Tibial nerve (tissue), 4 donors: ENCODE results near the gene CDK5RAP3. TPM values are rescaled to one million over a fixed set of nuclear protein-coding genes. Genes with fewer than 3 reads are reported as not detected.

ENCODE experiments used
- DNase-seq, 2 donors: peaks; one replicate each; pipeline ENCODE4 v3.0.0-alpha.2; 2019; ENCODE audit warnings: low spot score in 2 of 2
- H3K27ac ChIP-seq, 4 donors: fragments of 200-600 bp; sonication (generic) in 3 of 4; one replicate each; pipeline ENCODE4 v1.5.1; 2017 to 2019; ENCODE audit warnings: mild to moderate bottlenecking in 1 of 4
- H3K27me3 ChIP-seq, 2 donors: fragments of 200-600 bp; sonication (generic) in 1 of 2; one replicate each; pipeline versions ENCODE4 v1.5.1 to v1.6.0; 2017 to 2019
- H3K36me3 ChIP-seq, 3 donors: fragments of 200-600 bp; sonication (generic); one replicate each; pipeline ENCODE4 v1.5.1; 2018 to 2019
- H3K4me1 ChIP-seq, 4 donors: fragments of 200-600 bp; sonication (generic) in 3 of 4; one replicate each; pipeline ENCODE4 v1.5.1; 2017 to 2019
- H3K4me3 ChIP-seq, 4 donors: fragments of 200-600 bp; sonication (generic) in 3 of 4; one replicate each; pipeline ENCODE4 v1.5.1; 2017 to 2019; ENCODE audit warnings: mild to moderate bottlenecking in 1 of 4, moderate library complexity in 1 of 4
- H3K9me3 ChIP-seq, 4 donors: fragments of 200-600 bp; sonication (generic) in 3 of 4; one replicate each; pipeline ENCODE4 v1.5.1; 2017 to 2019
- CTCF ChIP-seq, 5 experiments: fragments of 200-600 bp in 3 of 5; fragments of 450-650 bp in 2 of 5; sonication (generic) in 3 of 5; IDR thresholded peaks; one replicate each; pipeline ENCODE4 v1.5.1; 2016 to 2019; ENCODE audit warnings: antibody characterized with exemption in 5 of 5, mild to moderate bottlenecking in 3 of 5, moderate library complexity in 2 of 5
- EP300 ChIP-seq, 2 donors: sonication (generic); formaldehyde crosslinking; IDR thresholded peaks; one replicate each; pipeline ENCODE4 v1.6.1; 2017; ENCODE audit warnings: antibody characterized with exemption in 2 of 2, mild to moderate bottlenecking in 1 of 2
- POLR2A ChIP-seq, 2 donors: fragments of 450-650 bp; IDR thresholded peaks; one replicate each; pipeline ENCODE4 v1.6.1; 2017; ENCODE audit warnings: antibody characterized with exemption in 2 of 2, mild to moderate bottlenecking in 2 of 2, moderate library complexity in 2 of 2
- WGBS, 2 donors: methylation state at CpG; one replicate each; pipeline ENCODE4 v1.1.5; 2018; 5-methylcytosine and 5-hydroxymethylcytosine counted together
- total RNA-seq, 4 donors: library from RNA; depleted of rRNA; stranded (reverse); fragments of >200 nt; gene quantifications; one replicate each; pipeline ENCODE4 v1.1.0, GENCODE V29; 2016

The CDK5RAP3 gene
- total RNA-seq, 4 donors from 2014 or later = 163 to 310 (median 200) TPM

GRCh38 chr17:48025904-48026501 lies 55.1 kb downstream of the CDK5RAP3 start:
- Histone ChIP-seq H3K36me3 (no peaks in the 10 kb centered on the region), H3K27me3 (no peaks in the 10 kb centered on the region), H3K4me3 (peak overlapping the region; percentile 22 to 57 (median 43)), H3K4me1 (peaks cover 7 to 54% (median 34%) of the 10 kb centered on the region in 4 donors), H3K9me3 (no peaks in the 10 kb centered on the region), H3K27ac (peak overlapping the region; percentile 66 to 93 (median 80))
- DNase-seq = no peak
- TF ChIP-seq EP300 (IDR thresholded peaks at IDR 0.05) (no peak), POLR2A (IDR thresholded peaks at IDR 0.05) (no peak), CTCF (IDR thresholded peaks at IDR 0.05) (no peak)
- 15 to 33% methylated on average over 8 of the region's 8 CpGs for WGBS, 2 donors

- H3K4me3 ChIP-seq = no peak overlapping the region
- H3K4me1 ChIP-seq = peaks cover 7 to 54% (median 34%) of the 10 kb centered on the region in 4 donors
- no peaks in the 10 kb centered on the region for H3K27me3 ChIP-seq
Observed at GRCh38 chr17:48026502-48027321, 55.8 kb downstream of the CDK5RAP3 start.

GRCh38 chr17:48027322-48027981 lies 56.5 kb downstream of the CDK5RAP3 start:
- peaks cover 0 to 6% (median 0%) of the 10 kb centered on the region in 3 donors for H3K36me3 ChIP-seq
- peaks cover 7 to 54% (median 34%) of the 10 kb centered on the region in 4 donors for H3K4me1 ChIP-seq
- H3K27me3 ChIP-seq = no peaks in the 10 kb centered on the region
- no peak overlapping the region for H3K4me3 ChIP-seq
- peak overlapping the region in 3 of 4 donors; percentile 66 to 93 (median 81) for H3K27ac ChIP-seq
- TF ChIP-seq CTCF (IDR thresholded peaks at IDR 0.05) = no peak
- no peak for TF ChIP-seq POLR2A (IDR thresholded peaks at IDR 0.05)
- no peak for TF ChIP-seq EP300 (IDR thresholded peaks at IDR 0.05)
- no peak for DNase-seq
- H3K9me3 ChIP-seq = no peaks in the 10 kb centered on the region
- WGBS, 2 donors = 72 to 77% methylated on average over 12 of the region's 12 CpGs

More at GRCh38 chr17:48026502-48027321, 55.8 kb downstream of the CDK5RAP3 start:
- peak; percentile 86 to 96 (median 94) for TF ChIP-seq CTCF (IDR thresholded peaks at IDR 0.05)
- peak in 1 of 2 donors; percentile 69 for TF ChIP-seq EP300 (IDR thresholded peaks at IDR 0.05)
- TF ChIP-seq POLR2A (IDR thresholded peaks at IDR 0.05) = peak in 1 of 2 donors; percentile 21
- H3K36me3 ChIP-seq = peaks cover 0 to 3% (median 0%) of the 10 kb centered on the region in 3 donors
- H3K9me3 ChIP-seq = no peaks in the 10 kb centered on the region
- peak overlapping the region; percentile 52 to 93 (median 74) for H3K27ac ChIP-seq
- WGBS, 2 donors = 12 to 14% methylated on average over 10 to 17 of the region's 18 CpGs
- DNase-seq = peak; percentile 78 to 83

- Histone ChIP-seq H3K27ac (no peak overlapping the region), H3K4me1 (peaks cover 7 to 42% (median 27%) of the 10 kb centered on the region in 4 donors), H3K4me3 (no peak overlapping the region), H3K27me3 (no peaks in the 10 kb centered on the region), H3K36me3 (peaks cover 0 to 17% (median 0%) of the 10 kb centered on the region in 3 donors), H3K9me3 (no peaks in the 10 kb centered on the region)
- WGBS, 2 donors = 87 to 100% methylated on average over 1 of the region's 1 CpG
- TF ChIP-seq POLR2A (IDR thresholded peaks at IDR 0.05) (no peak), CTCF (IDR thresholded peaks at IDR 0.05) (no peak), EP300 (IDR thresholded peaks at IDR 0.05) (no peak)
- no peak for DNase-seq
Observed at GRCh38 chr17:48028736-48029135, 57.8 kb downstream of the CDK5RAP3 start.
